Measurements from ENCODE around the gene MAP3K5.

GRCh38 chr6:136651982-136652381, 140.3 kb downstream of the MAP3K5 start:
- TF ChIP-seq, protein P1, sequence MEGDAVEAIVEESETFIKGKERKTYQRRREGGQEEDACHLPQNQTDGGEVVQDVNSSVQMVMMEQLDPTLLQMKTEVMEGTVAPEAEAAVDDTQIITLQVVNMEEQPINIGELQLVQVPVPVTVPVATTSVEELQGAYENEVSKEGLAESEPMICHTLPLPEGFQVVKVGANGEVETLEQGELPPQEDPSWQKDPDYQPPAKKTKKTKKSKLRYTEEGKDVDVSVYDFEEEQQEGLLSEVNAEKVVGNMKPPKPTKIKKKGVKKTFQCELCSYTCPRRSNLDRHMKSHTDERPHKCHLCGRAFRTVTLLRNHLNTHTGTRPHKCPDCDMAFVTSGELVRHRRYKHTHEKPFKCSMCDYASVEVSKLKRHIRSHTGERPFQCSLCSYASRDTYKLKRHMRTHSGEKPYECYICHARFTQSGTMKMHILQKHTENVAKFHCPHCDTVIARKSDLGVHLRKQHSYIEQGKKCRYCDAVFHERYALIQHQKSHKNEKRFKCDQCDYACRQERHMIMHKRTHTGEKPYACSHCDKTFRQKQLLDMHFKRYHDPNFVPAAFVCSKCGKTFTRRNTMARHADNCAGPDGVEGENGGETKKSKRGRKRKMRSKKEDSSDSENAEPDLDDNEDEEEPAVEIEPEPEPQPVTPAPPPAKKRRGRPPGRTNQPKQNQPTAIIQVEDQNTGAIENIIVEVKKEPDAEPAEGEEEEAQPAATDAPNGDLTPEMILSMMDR (IDR thresholded peaks at IDR 0.05; ENCODE audit: low read length), result no peak
- TF ChIP-seq EZH2 (IDR thresholded peaks at IDR 0.05; ENCODE audit: borderline replicate concordance, low read length), result no peak

Data from OCI-LY1 (cell line).